NCI-H2107 (cell line): ENCODE measurements around the gene PDXDC1.
"Not testable (repeated sequence)": the region's sequence is repeated elsewhere in the genome, so short reads cannot be mapped to it uniquely, and the experiment has no call there.

Experiments
- DNase-seq: peaks from one replicate; lab custom pipeline; 2025; lab: John Stamatoyannopoulos, UW

Gene PDXDC1

GRCh38 chr16:15132719-15133428 is 158.0 kb downstream of the PDXDC1 start:
- DNase-seq: not testable (repeated sequence)

- DNase-seq: not testable (repeated sequence)
Observed at GRCh38 chr16:15133554-15133953, 158.7 kb downstream of the PDXDC1 start.

GRCh38 chr16:15134752-15135482 is 160.1 kb downstream of the PDXDC1 start:
- not testable (repeated sequence) for DNase-seq

GRCh38 chr16:15135483-15136360 is 160.9 kb downstream of the PDXDC1 start:
- DNase-seq: not testable (repeated sequence)

- not testable (repeated sequence) for DNase-seq
Observed at GRCh38 chr16:15137514-15137913, 162.7 kb downstream of the PDXDC1 start.

GRCh38 chr16:15140444-15141365 is 165.9 kb downstream of the PDXDC1 start:
- not testable (repeated sequence) for DNase-seq

GRCh38 chr16:15141586-15141985 is 166.8 kb downstream of the PDXDC1 start:
- DNase-seq: no peak

- not testable (repeated sequence) for DNase-seq
Observed at GRCh38 chr16:15142107-15142890, 167.5 kb downstream of the PDXDC1 start.

- DNase-seq: not testable (repeated sequence)
Observed at GRCh38 chr16:15142891-15143600, 168.2 kb downstream of the PDXDC1 start.

- DNase-seq: not testable (repeated sequence)
Observed at GRCh38 chr16:15143601-15144091, 168.8 kb downstream of the PDXDC1 start.

- not testable (repeated sequence) for DNase-seq
Observed at GRCh38 chr16:15144092-15144631, 169.3 kb downstream of the PDXDC1 start.

GRCh38 chr16:15144781-15145417 is 170.1 kb downstream of the PDXDC1 start:
- not testable (repeated sequence) for DNase-seq

GRCh38 chr16:15145418-15146263 is 170.8 kb downstream of the PDXDC1 start:
- not testable (repeated sequence) for DNase-seq

- DNase-seq: not testable (repeated sequence)
Observed at GRCh38 chr16:15146264-15146662, 171.4 kb downstream of the PDXDC1 start.

GRCh38 chr16:15148831-15149230 is 174.0 kb downstream of the PDXDC1 start:
- DNase-seq: not testable (repeated sequence)

- DNase-seq: not testable (repeated sequence)
Observed at GRCh38 chr16:15149260-15149659, 174.4 kb downstream of the PDXDC1 start.

GRCh38 chr16:15154005-15154404 is 179.2 kb downstream of the PDXDC1 start:
- DNase-seq: not testable (repeated sequence)
